ENCODE data around the gene CEBPB. TPM values are rescaled to one million over a fixed set of nuclear protein-coding genes. Genes with fewer than 3 reads are reported as not detected.
"Not testable (repeated sequence)": the region's sequence is repeated elsewhere in the genome, so short reads cannot be mapped to it uniquely, and the experiment has no call there.

CEBPB gene
- total RNA-seq, 2 experiments from 2014 or later: 28.8 to 32.0 TPM

DNA sequence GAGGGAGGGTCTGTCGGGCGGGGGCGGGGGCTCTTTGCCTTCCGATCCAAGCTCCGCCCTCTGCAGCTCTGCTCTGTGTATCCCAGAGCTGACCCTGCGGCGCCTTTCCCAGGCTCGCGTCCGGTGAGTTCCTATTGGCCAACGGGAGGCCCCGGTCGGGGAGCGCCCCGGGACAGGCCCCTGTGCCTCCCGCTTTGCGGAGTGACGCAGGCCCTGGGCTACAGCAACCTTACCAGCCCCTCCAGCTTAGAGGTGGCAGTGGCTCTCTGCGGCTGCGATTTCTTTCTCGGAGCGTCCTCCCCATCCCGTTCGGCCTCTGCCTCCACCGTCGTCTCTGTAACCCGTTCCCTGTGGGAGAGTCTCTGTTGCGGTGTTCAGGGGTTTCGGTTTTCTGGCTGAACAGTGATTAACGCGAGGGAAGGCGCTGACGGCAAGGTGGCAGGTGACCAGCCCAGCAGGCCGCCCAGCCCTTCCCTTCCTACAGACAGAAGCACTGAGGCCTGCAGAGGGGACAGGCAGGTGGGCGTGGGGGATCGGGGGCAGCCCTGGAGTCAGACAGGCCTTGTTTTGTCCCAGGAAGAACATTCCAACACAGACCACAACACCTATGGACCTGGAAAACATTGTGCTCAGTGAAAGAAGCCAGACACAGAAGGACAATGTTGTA, 18.1 kb upstream of the CEBPB start:
- POLR2A ChIA-PET: interaction anchor here (0.7 kb wide), 1 partner anchor 307 kb away, joined by 3 read pairs; no protein-coding TSS in a partner anchor
- H3K4me1 Mint-ChIP-seq (ENCODE audit: low read depth): peaks cover 13% of the 10 kb centered on the region
- H3K4me3 Mint-ChIP-seq: no peak overlapping the region
- no peak overlapping the region for H3K27ac Mint-ChIP-seq
- no peaks in the 10 kb centered on the region for H3K9me3 Mint-ChIP-seq (ENCODE audit: insufficient read depth)
- DNase-seq (no peak), ATAC-seq (peak; percentile 52)
- H3K36me3 Mint-ChIP-seq (ENCODE audit: low read depth): no peaks in the 10 kb centered on the region
- CTCF ChIA-PET: interaction anchor here (1.0 to 3.0 kb wide), 5 partner anchors 50 to 292 kb away, joined by 3 to 21 read pairs (median 5); no protein-coding TSS in a partner anchor
- H3K27me3 Mint-ChIP-seq (ENCODE audit: low read depth): peaks cover 13% of the 10 kb centered on the region

DNA sequence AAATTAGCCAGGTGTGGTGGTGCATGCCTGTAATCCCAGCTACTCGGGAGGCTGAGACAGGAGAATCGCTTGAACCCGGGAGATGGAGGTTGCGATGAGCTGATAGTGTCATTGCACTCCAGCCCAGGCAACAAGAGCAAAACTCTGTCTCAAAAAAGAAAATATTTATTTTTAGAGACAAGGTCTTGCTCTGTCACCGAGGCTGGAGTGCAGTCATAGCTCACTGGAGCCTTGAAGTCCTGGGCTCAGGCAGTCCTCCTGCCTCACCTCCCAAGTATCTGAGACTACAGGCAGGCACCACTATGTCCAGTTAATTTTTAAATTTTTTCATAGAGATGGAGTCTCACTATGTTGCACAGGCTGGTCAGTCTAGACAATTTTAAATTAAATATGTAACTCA, 16.2 kb upstream of the CEBPB start:
- ChIA-PET CTCF (no interaction called here), POLR2A (no interaction called here)
- Mint-ChIP-seq H3K4me1 (ENCODE audit: low read depth) (peaks cover 10% of the 10 kb centered on the region), H3K4me3 (no peak overlapping the region), H3K36me3 (ENCODE audit: low read depth) (no peaks in the 10 kb centered on the region), H3K9me3 (ENCODE audit: insufficient read depth) (no peaks in the 10 kb centered on the region), H3K27me3 (ENCODE audit: low read depth) (peaks cover 17% of the 10 kb centered on the region), H3K27ac (no peak overlapping the region)
- DNase-seq: no peak
- ATAC-seq: no peak

GRCh38 chr20:50175938-50176933, 14.4 kb upstream of the CEBPB start:
- H3K4me1 Mint-ChIP-seq (ENCODE audit: low read depth): peaks cover 9% of the 10 kb centered on the region
- ChIA-PET POLR2A (no interaction called here), CTCF (interaction anchor here (0.6 to 5.9 kb wide), 12 partner anchors 9 to 289 kb away, joined by 3 to 37 read pairs (median 4); partner anchors contain the start of gene PEDS1)
- no peaks in the 10 kb centered on the region for H3K9me3 Mint-ChIP-seq (ENCODE audit: insufficient read depth)
- peaks cover 16% of the 10 kb centered on the region for H3K27me3 Mint-ChIP-seq (ENCODE audit: low read depth)
- ATAC-seq (no peak), DNase-seq (no peak)
- no peak overlapping the region for H3K4me3 Mint-ChIP-seq
- no peak overlapping the region for H3K27ac Mint-ChIP-seq
- no peaks in the 10 kb centered on the region for H3K36me3 Mint-ChIP-seq (ENCODE audit: low read depth)

DNA sequence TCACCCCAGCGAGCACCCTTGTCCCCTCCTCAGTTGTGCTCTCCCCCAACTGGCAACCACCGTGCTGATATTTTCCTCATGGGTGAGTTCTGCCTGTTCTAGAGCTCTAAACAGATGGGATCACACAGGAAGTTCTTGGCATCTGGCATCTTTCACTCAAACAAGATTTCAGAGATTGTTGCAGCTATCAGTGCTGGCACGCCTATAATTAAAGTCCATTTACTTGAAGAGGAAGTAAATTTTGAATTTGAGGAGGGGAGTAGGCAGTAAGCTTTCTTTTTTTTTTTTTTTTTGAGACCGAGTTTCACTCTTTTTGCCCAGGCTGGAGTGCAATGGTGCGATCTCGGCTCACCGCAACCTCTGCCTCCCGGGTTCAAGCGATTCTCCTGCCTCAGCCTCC, 12.0 kb upstream of the CEBPB start:
- H3K4me3 Mint-ChIP-seq; H3K9me3 Mint-ChIP-seq (ENCODE audit: insufficient read depth); H3K4me1 Mint-ChIP-seq (ENCODE audit: low read depth); DNase-seq; H3K36me3 Mint-ChIP-seq (ENCODE audit: low read depth); H3K27ac Mint-ChIP-seq; POLR2A ChIA-PET; ATAC-seq: not testable (repeated sequence)
- CTCF ChIA-PET: interaction anchor here (0.6 to 5.9 kb wide), 23 partner anchors 9 to 421 kb away, joined by 3 to 37 read pairs (median 5); partner anchors contain the start of gene PEDS1
- H3K27me3 Mint-ChIP-seq (ENCODE audit: low read depth): peaks cover 10% of the 10 kb centered on the region

- H3K4me3 Mint-ChIP-seq: no peak overlapping the region
- H3K9me3 Mint-ChIP-seq (ENCODE audit: insufficient read depth): no peaks in the 10 kb centered on the region
- no peak for ATAC-seq
- peaks cover 29% of the 10 kb centered on the region for H3K27me3 Mint-ChIP-seq (ENCODE audit: low read depth)
- peaks cover 3% of the 10 kb centered on the region for H3K4me1 Mint-ChIP-seq (ENCODE audit: low read depth)
- ChIA-PET CTCF (interaction anchor here (1.2 to 8.7 kb wide), 4 partner anchors 11 to 282 kb away, joined by 6 to 144 read pairs (median 36); no protein-coding TSS in a partner anchor), POLR2A (no interaction called here)
- no peak overlapping the region for H3K27ac Mint-ChIP-seq
- no peaks in the 10 kb centered on the region for H3K36me3 Mint-ChIP-seq (ENCODE audit: low read depth)
- no peak for DNase-seq
Measured at GRCh38 chr20:50181344-50181743, 9.3 kb upstream of the CEBPB start.

- Mint-ChIP-seq H3K36me3 (ENCODE audit: low read depth) (no peaks in the 10 kb centered on the region), H3K27ac (no peak overlapping the region), H3K9me3 (ENCODE audit: insufficient read depth) (no peaks in the 10 kb centered on the region), H3K4me1 (ENCODE audit: low read depth) (peaks cover 5% of the 10 kb centered on the region), H3K4me3 (no peak overlapping the region), H3K27me3 (ENCODE audit: low read depth) (peaks cover 29% of the 10 kb centered on the region)
- DNase-seq (no peak), ATAC-seq (no peak)
- POLR2A ChIA-PET: interaction anchor here (0.7 kb wide), 1 partner anchor 289 kb away, joined by 3 read pairs; no protein-coding TSS in a partner anchor
- CTCF ChIA-PET: interaction anchor here (1.9 to 8.7 kb wide), 2 partner anchors 203 to 281 kb away, joined by 4 to 144 read pairs; no protein-coding TSS in a partner anchor
Measured at GRCh38 chr20:50182346-50182745, 8.3 kb upstream of the CEBPB start.

- ChIA-PET POLR2A (no interaction called here), CTCF (interaction anchor here (0.6 to 8.7 kb wide), 10 partner anchors 8 to 403 kb away, joined by 3 to 144 read pairs (median 4); no protein-coding TSS in a partner anchor)
- Mint-ChIP-seq H3K4me1 (ENCODE audit: low read depth) (peaks cover 7% of the 10 kb centered on the region), H3K27me3 (ENCODE audit: low read depth) (peaks cover 24% of the 10 kb centered on the region), H3K9me3 (ENCODE audit: insufficient read depth) (no peaks in the 10 kb centered on the region), H3K27ac (no peak overlapping the region), H3K4me3 (no peak overlapping the region), H3K36me3 (ENCODE audit: low read depth) (no peaks in the 10 kb centered on the region)
- DNase-seq: no peak
- no peak for ATAC-seq
Measured at GRCh38 chr20:50185426-50185825, 5.2 kb upstream of the CEBPB start.

GRCh38 chr20:50186151-50186885, 4.3 kb upstream of the CEBPB start:
- POLR2A ChIA-PET: interaction anchor here (0.6 kb wide), 1 partner anchor 1078 kb away, joined by 4 read pairs; no protein-coding TSS in a partner anchor
- H3K27me3 Mint-ChIP-seq (ENCODE audit: low read depth): peaks cover 24% of the 10 kb centered on the region
- no peaks in the 10 kb centered on the region for H3K36me3 Mint-ChIP-seq (ENCODE audit: low read depth)
- DNase-seq (peak; percentile 92), ATAC-seq (no peak)
- peaks cover 7% of the 10 kb centered on the region for H3K4me1 Mint-ChIP-seq (ENCODE audit: low read depth)
- H3K9me3 Mint-ChIP-seq (ENCODE audit: insufficient read depth): no peaks in the 10 kb centered on the region
- no peak overlapping the region for H3K27ac Mint-ChIP-seq
- no peak overlapping the region for H3K4me3 Mint-ChIP-seq
- CTCF ChIA-PET: interaction anchor here (0.6 to 8.7 kb wide), 11 partner anchors 9 to 403 kb away, joined by 3 to 144 read pairs (median 3); no protein-coding TSS in a partner anchor

- peaks cover 24% of the 10 kb centered on the region for H3K27me3 Mint-ChIP-seq (ENCODE audit: low read depth)
- ChIA-PET POLR2A (interaction anchor here (0.6 kb wide), 1 partner anchor 1078 kb away, joined by 4 read pairs; no protein-coding TSS in a partner anchor), CTCF (interaction anchor here (0.9 to 8.7 kb wide), 9 partner anchors 9 to 402 kb away, joined by 3 to 144 read pairs (median 4); no protein-coding TSS in a partner anchor)
- no peaks in the 10 kb centered on the region for H3K9me3 Mint-ChIP-seq (ENCODE audit: insufficient read depth)
- H3K27ac Mint-ChIP-seq: no peak overlapping the region
- ATAC-seq (no peak), DNase-seq (no peak)
- H3K4me1 Mint-ChIP-seq (ENCODE audit: low read depth): peaks cover 7% of the 10 kb centered on the region
- H3K4me3 Mint-ChIP-seq: no peak overlapping the region
- no peaks in the 10 kb centered on the region for H3K36me3 Mint-ChIP-seq (ENCODE audit: low read depth)
Measured at GRCh38 chr20:50186987-50187402, 3.6 kb upstream of the CEBPB start.

GRCh38 chr20:50187403-50188051, 3.1 kb upstream of the CEBPB start:
- POLR2A ChIA-PET: interaction anchor here (0.6 kb wide), 1 partner anchor 1079 kb away, joined by 4 read pairs; no protein-coding TSS in a partner anchor
- ATAC-seq: no peak
- no peak for DNase-seq
- H3K27me3 Mint-ChIP-seq (ENCODE audit: low read depth): peaks cover 24% of the 10 kb centered on the region
- H3K27ac Mint-ChIP-seq: no peak overlapping the region
- H3K4me3 Mint-ChIP-seq: no peak overlapping the region
- no peaks in the 10 kb centered on the region for H3K9me3 Mint-ChIP-seq (ENCODE audit: insufficient read depth)
- no peaks in the 10 kb centered on the region for H3K36me3 Mint-ChIP-seq (ENCODE audit: low read depth)
- CTCF ChIA-PET: interaction anchor here (0.8 to 8.7 kb wide), 15 partner anchors 8 to 564 kb away, joined by 3 to 144 read pairs (median 4); no protein-coding TSS in a partner anchor
- H3K4me1 Mint-ChIP-seq (ENCODE audit: low read depth): peaks cover 7% of the 10 kb centered on the region

Measured in activated CD8-positive, alpha-beta T cell treated with anti-CD3 and anti-CD28 coated beads, Interleukin-2, amount 10 ng/mL, durations not matched to agents 7 days and 5 days (primary cell).